HepG2 (cell line): ENCODE data around the gene NEIL1. TPM values are rescaled to one million over a fixed set of nuclear protein-coding genes. Genes with fewer than 3 reads are reported as not detected.

Source experiments
- ARID2 ChIP-seq: sonication (generic); formaldehyde crosslinking; IDR thresholded peaks from 2 replicates; pipeline ENCODE4 v1.8.1; 2022; ENCODE audit warnings: mild to moderate bottlenecking, missing genetic modification reagents, borderline replicate concordance
- ATF2 ChIP-seq: sonication (generic); formaldehyde crosslinking; IDR thresholded peaks from 2 replicates; pipeline ENCODE4 v1.4.0; 2020; ENCODE audit warnings: missing genetic modification reagents
- ATRX ChIP-seq: sonication (generic); formaldehyde crosslinking; IDR thresholded peaks from 2 replicates; pipeline ENCODE4 v1.4.0; 2020; ENCODE audit warnings: missing genetic modification reagents, borderline replicate concordance
- CERS6 ChIP-seq: sonication (generic); formaldehyde crosslinking; IDR thresholded peaks from 2 replicates; pipeline ENCODE4 v1.5.0; 2020; ENCODE audit warnings: missing genetic modification reagents
- HIC2 ChIP-seq: sonication (generic); formaldehyde crosslinking; IDR thresholded peaks from 2 replicates; pipeline ENCODE4 v1.9.0; 2022; ENCODE audit warnings: low read depth, missing genetic modification reagents
- MED1 ChIP-seq: sonication (generic); formaldehyde crosslinking; IDR thresholded peaks from 2 replicates; pipeline ENCODE4 v1.4.0; 2020; ENCODE audit warnings: missing genetic modification reagents
- MEIS2 ChIP-seq: sonication (generic); formaldehyde crosslinking; IDR thresholded peaks from 2 replicates; pipeline ENCODE4 v1.9.0; 2021; ENCODE audit warnings: mild to moderate bottlenecking, missing genetic modification reagents
- PLSCR1 ChIP-seq: sonication (generic); formaldehyde crosslinking; IDR thresholded peaks from 2 replicates; pipeline ENCODE4 v1.5.0; 2020; ENCODE audit warnings: missing genetic modification reagents, mild to moderate bottlenecking, borderline replicate concordance
- POLR2G ChIP-seq: fragments of 200-400 bp; formaldehyde crosslinking; IDR thresholded peaks from 2 replicates; pipeline ENCODE4 v1.6.1; 2018; ENCODE audit warnings: mild to moderate bottlenecking, low read depth, low read length, moderate library complexity
- TAF15 ChIP-seq: fragments of 200-400 bp; formaldehyde crosslinking; IDR thresholded peaks from one replicate; pipeline ENCODE4 v1.6.1; 2018; ENCODE audit warnings: mild to moderate bottlenecking, low read depth, low read length; ENCODE audit not compliant: poor library complexity, severe bottlenecking
- THAP8 ChIP-seq: sonication (generic); formaldehyde crosslinking; IDR thresholded peaks from 2 replicates; pipeline ENCODE4 v1.5.1; 2020; ENCODE audit warnings: missing genetic modification reagents, mild to moderate bottlenecking, borderline replicate concordance
- U2AF2 ChIP-seq: fragments of 200-400 bp; formaldehyde crosslinking; IDR thresholded peaks from 2 replicates; pipeline ENCODE4 v1.6.1; 2017; ENCODE audit warnings: low read depth, mild to moderate bottlenecking, low read length
- ZBTB34 ChIP-seq: sonication (generic); formaldehyde crosslinking; IDR thresholded peaks from 2 replicates; pipeline ENCODE4 v1.8.0; 2022; ENCODE audit warnings: mild to moderate bottlenecking, missing genetic modification reagents
- ZKSCAN5 ChIP-seq: sonication (generic); formaldehyde crosslinking; IDR thresholded peaks from 2 replicates; pipeline ENCODE4 v1.5.1; 2020; ENCODE audit warnings: mild to moderate bottlenecking, missing genetic modification reagents
- ZMYM3 ChIP-seq: sonication (generic); formaldehyde crosslinking; IDR thresholded peaks from 2 replicates; pipeline ENCODE4 v1.5.1; 2020; ENCODE audit warnings: mild to moderate bottlenecking, missing genetic modification reagents
- ZNF235 ChIP-seq: sonication (generic); formaldehyde crosslinking; IDR thresholded peaks from 2 replicates; pipeline ENCODE4 v1.8.1; 2023; ENCODE audit warnings: mild to moderate bottlenecking, missing genetic modification reagents, borderline replicate concordance
- ZNF530 ChIP-seq: sonication (generic); formaldehyde crosslinking; IDR thresholded peaks from 2 replicates; pipeline ENCODE4 v1.5.0; 2020; ENCODE audit warnings: low read depth, mild to moderate bottlenecking, missing genetic modification reagents
- ZNF543 ChIP-seq: sonication (generic); formaldehyde crosslinking; IDR thresholded peaks from 2 replicates; pipeline ENCODE4 v1.4.0; 2020; ENCODE audit warnings: mild to moderate bottlenecking, missing genetic modification reagents
- ZNF781 ChIP-seq: sonication (generic); formaldehyde crosslinking; IDR thresholded peaks from 2 replicates; pipeline ENCODE4 v1.5.1; 2020; ENCODE audit warnings: borderline replicate concordance, mild to moderate bottlenecking, missing genetic modification reagents; ENCODE audit errors: not compliant biosample characterization
- ZNF83 ChIP-seq: sonication (generic); formaldehyde crosslinking; IDR thresholded peaks from 2 replicates; pipeline ENCODE4 v1.4.0; 2020; ENCODE audit warnings: missing genetic modification reagents, mild to moderate bottlenecking, borderline replicate concordance
- ZNF841 ChIP-seq: sonication (generic); formaldehyde crosslinking; IDR thresholded peaks from 2 replicates; pipeline ENCODE4 v1.8.1; 2023; ENCODE audit warnings: missing genetic modification reagents, borderline replicate concordance
- ZSCAN22 ChIP-seq: sonication (generic); formaldehyde crosslinking; IDR thresholded peaks from 2 replicates; pipeline ENCODE4 v1.4.0; 2020; ENCODE audit warnings: mild to moderate bottlenecking, missing genetic modification reagents
- polyA plus RNA-seq, 8 experiments: library from polyadenylated mRNA; depleted of rRNA in 3 of 8; stranded (reverse) in 7 of 8; unstranded in 1 of 8; fragments of >200 nt; fragmentation: Illumina TruSeq in 4 of 8; extraction: Trizol in 4 of 8; gene quantifications; 2 replicates each; pipeline versions ENCODE4 v1.2.1 to v1.2.3, GENCODE V29; 2011 to 2016; ENCODE audit warnings: low read depth in 4 of 8, missing spikeins in 1 of 8, mixed read lengths in 1 of 8; ENCODE audit not compliant: insufficient read depth in 1 of 8
- total RNA-seq, 5 experiments: library from RNA; depleted of rRNA; stranded (reverse); fragments of >200 nt; fragmentation: Illumina TruSeq; extraction: Trizol; gene quantifications; 2 replicates each; pipeline ENCODE4 v1.2.3, GENCODE V29; 2016; ENCODE audit warnings: low read depth in 1 of 5

The NEIL1 gene
- total and polyA plus RNA-seq, 2 of the 13 experiments (the other 11 are each of a cell fraction or from before 2014, with no cell fraction given), result 10.4 to 15.5 TPM

GRCh38 chr15:75335705-75336355 lies 11.0 kb upstream of the NEIL1 start, which contains the start of gene COMMD4 (continued):
- TF ChIP-seq ZNF841 (CRISPR knock-in tag), result no peak
- TF ChIP-seq ARID2, result no peak
- TF ChIP-seq ZNF83 (CRISPR knock-in tag), result peak; percentile 83; the same call in 1 of the 2 replicates
- TF ChIP-seq ZMYM3 (CRISPR knock-in tag), result 0 out of 2 replicates have a peak, but pooled peaks have one; percentile 7
- TF ChIP-seq MEIS2 (CRISPR knock-in tag), result no peak
- TF ChIP-seq ZNF543 (CRISPR knock-in tag), result no peak
- no peak for TF ChIP-seq ZBTB34 (CRISPR knock-in tag)
- TF ChIP-seq ATF2 (CRISPR knock-in tag), result peak; percentile 57
- TF ChIP-seq ZNF781 (CRISPR knock-in tag), result peak; percentile 64
- no peak for TF ChIP-seq ZKSCAN5 (CRISPR knock-in tag)
- TF ChIP-seq THAP8 (CRISPR knock-in tag), result no peak; the same call in 1 of the 2 replicates
- no peak for TF ChIP-seq ZSCAN22 (CRISPR knock-in tag)
- peak; percentile 85 for TF ChIP-seq POLR2G
- no peak for TF ChIP-seq PLSCR1 (CRISPR knock-in tag)
- TF ChIP-seq HIC2 (CRISPR knock-in tag), result no peak
- no peak for TF ChIP-seq TAF15
- no peak for TF ChIP-seq ZNF530
- TF ChIP-seq CERS6 (CRISPR knock-in tag), result no peak
- TF ChIP-seq ATRX (CRISPR knock-in tag), result no peak
- TF ChIP-seq MED1 (CRISPR knock-in tag), result peak; percentile 57
- TF ChIP-seq ZNF235 (CRISPR knock-in tag), result 0 out of 2 replicates have a peak, but pooled peaks have one; percentile 27
- no peak for TF ChIP-seq U2AF2
